IMR-90 (cell line): Measurements from ENCODE around the gene TMEM54. TPM values are rescaled to one million over a fixed set of nuclear protein-coding genes. Genes with fewer than 3 reads are reported as not detected.
A peak's percentile ranks its signal among the peaks of the same experiment; 100 is the strongest.

Experiments used
- ATAC-seq: fragments of 200-7000 bp; cut with Tn5 transposase; 2 replicates; pipeline ENCODE4 v1.9.1; 2020; ENCODE audit warnings: low read depth, mild to moderate bottlenecking, moderate library complexity
- BruUV-seq: library from RNA; stranded (reverse); fragments of 400-500 nt; replicated peaks from 2 replicates; lab custom pipeline; 2021; lab: Mats Ljungman, UMichigan
- CTCF ChIA-PET: fragments of 300-600 bp; formaldehyde crosslinking; extraction: SDS; loops from one replicate; lab custom pipeline; 2021; ENCODE audit warnings: antibody characterized with exemption; lab: Yijun Ruan, JAX
- POLR2A ChIA-PET: fragments of 300-600 bp; sonication (Branson Sonifier 250); formaldehyde crosslinking; loops from one replicate; lab custom pipeline; 2022; ENCODE audit warnings: antibody characterized with exemption; ENCODE audit not compliant: unreplicated experiment; lab: Charles Lee
- DNase-seq: peaks from one replicate; pipeline ENCODE4 v3.0.0; 2013
- H2AFZ ChIP-seq: replicated peaks from 2 replicates; pipeline ENCODE3; 2013; ENCODE audit warnings: low read length, mild to moderate bottlenecking; ENCODE audit not compliant: poor library complexity
- H2AK5ac ChIP-seq: 2 replicates; pipeline ENCODE4 v1.6.1; 2013; ENCODE audit warnings: low read depth, low read length, inconsistent platforms
- H2AK9ac ChIP-seq: replicated peaks from 2 replicates; pipeline ENCODE3; 2013; ENCODE audit warnings: mild to moderate bottlenecking, low read depth, low read length, moderate library complexity; ENCODE audit not compliant: poor library complexity
- H2BK120ac ChIP-seq: 2 replicates; pipeline ENCODE4 v1.6.1; 2013; ENCODE audit warnings: low read depth, low read length, inconsistent platforms
- H2BK15ac ChIP-seq: 3 replicates; pipeline ENCODE4 v1.6.1; 2013; ENCODE audit warnings: low read depth, low read length, inconsistent platforms
- H2BK20ac ChIP-seq: 2 replicates; pipeline ENCODE4 v1.6.1; 2013; ENCODE audit warnings: low read depth, mild to moderate bottlenecking, inconsistent platforms, low read length, moderate library complexity
- H2BK5ac ChIP-seq: 2 replicates; pipeline ENCODE4 v1.6.1; 2013; ENCODE audit warnings: mild to moderate bottlenecking, low read depth, low read length, inconsistent platforms; ENCODE audit not compliant: poor library complexity, severe bottlenecking
- H3K14ac ChIP-seq: replicated peaks from 2 replicates; pipeline ENCODE4 v1.6.1; 2013; ENCODE audit warnings: low read depth, low read length, inconsistent platforms
- H3K18ac ChIP-seq: 2 replicates; pipeline ENCODE4 v1.6.1; 2013; ENCODE audit warnings: low read depth, low read length, control low read depth
- H3K23ac ChIP-seq: 2 replicates; pipeline ENCODE4 v1.6.1; 2013; ENCODE audit warnings: low read depth, low read length, inconsistent platforms
- H3K27ac ChIP-seq: 2 replicates; pipeline ENCODE4 v1.5.1; 2013; ENCODE audit warnings: mild to moderate bottlenecking, control low read depth, low read length; ENCODE audit not compliant: insufficient read depth
- H3K27me3 ChIP-seq: 2 replicates; pipeline ENCODE4 v1.6.1; 2013; ENCODE audit warnings: low read length; ENCODE audit not compliant: control insufficient read depth, insufficient read depth
- H3K36me3 ChIP-seq: 2 replicates; pipeline ENCODE4 v1.6.1; 2013; ENCODE audit warnings: low read length, mixed read lengths; ENCODE audit not compliant: control insufficient read depth, insufficient read depth
- H3K4ac ChIP-seq: 2 replicates; pipeline ENCODE4 v1.6.1; 2013; ENCODE audit warnings: low read depth, low read length, inconsistent platforms
- H3K4me1 ChIP-seq: 2 replicates; pipeline ENCODE4 v1.6.1; 2013; ENCODE audit warnings: low read length, mixed read lengths; ENCODE audit not compliant: control insufficient read depth, insufficient read depth
- H3K4me2 ChIP-seq: 2 replicates; pipeline ENCODE4 v1.6.1; 2013; ENCODE audit warnings: low read depth, mild to moderate bottlenecking, control low read depth, low read length, moderate library complexity
- H3K4me3 ChIP-seq: 2 replicates; pipeline ENCODE4 v1.5.1; 2013; ENCODE audit warnings: low read depth, mild to moderate bottlenecking, control low read depth, low read length, moderate library complexity; ENCODE audit not compliant: insufficient read depth
- H3K56ac ChIP-seq: 2 replicates; pipeline ENCODE4 v1.6.1; 2013; ENCODE audit warnings: low read length, inconsistent platforms; ENCODE audit not compliant: insufficient read depth; ENCODE audit errors: extremely low read depth
- H3K79me1 ChIP-seq, 2 experiments: 2 replicates each; pipeline ENCODE4 v1.6.1; 2013; ENCODE audit warnings: low read length in 2 of 2, inconsistent platforms in 1 of 2, low read depth in 1 of 2
- H3K9ac ChIP-seq: 2 replicates; pipeline ENCODE4 v1.6.1; 2013; ENCODE audit warnings: low read depth, low read length, control low read depth
- H3K9me1 ChIP-seq: 2 replicates; pipeline ENCODE4 v1.6.1; 2013; ENCODE audit warnings: low read length, inconsistent platforms; ENCODE audit not compliant: insufficient read depth
- H3K9me3 ChIP-seq: 2 replicates; pipeline ENCODE4 v1.6.1; 2013; ENCODE audit warnings: low read length; ENCODE audit not compliant: control insufficient read depth, insufficient read depth
- H4K20me1 ChIP-seq: 2 replicates; pipeline ENCODE4 v1.6.1; 2013; ENCODE audit warnings: low read length, inconsistent platforms; ENCODE audit not compliant: insufficient read depth
- H4K5ac ChIP-seq: 2 replicates; pipeline ENCODE4 v1.6.1; 2013; ENCODE audit warnings: mild to moderate bottlenecking, low read depth, low read length, control low read depth
- H4K8ac ChIP-seq, 2 experiments: 2 replicates each; pipeline ENCODE4 v1.6.1; 2013; ENCODE audit warnings: low read depth in 2 of 2, low read length in 2 of 2, control low read depth in 1 of 2, inconsistent platforms in 1 of 2
- H4K91ac ChIP-seq: 2 replicates; pipeline ENCODE4 v1.6.1; 2013; ENCODE audit warnings: low read depth, low read length, inconsistent platforms; ENCODE audit not compliant: insufficient read depth
- FOS ChIP-seq: fragments of 150-350 bp; IDR thresholded peaks from 2 replicates; pipeline ENCODE4 v1.6.1; 2016; ENCODE audit warnings: low read depth, low read length
- MAZ ChIP-seq: IDR thresholded peaks from 2 replicates; pipeline ENCODE4 v1.6.1; 2012; ENCODE audit warnings: low read depth, mild to moderate bottlenecking, low read length, improper control_type of control experiment, moderate library complexity, borderline replicate concordance
- WGBS, 2 experiments: methylation state at CpG; one replicate each; pipeline versions ENCODE4 v1.1.5 to v1.1.7; 2013; ENCODE audit warnings: missing lambda C conversion rate in 2 of 2; ENCODE audit not compliant: insufficient read length in 1 of 2; ENCODE audit errors: extremely low coverage in 2 of 2; 5-methylcytosine and 5-hydroxymethylcytosine counted together
- dilution Hi-C: fragments of 300-500 bp; cut with HindIII; formaldehyde crosslinking; loops from one replicate; pipeline ENCODE4 v1.14.3; 2018; ENCODE audit warnings: low sequenced_read_pairs; ENCODE audit not compliant: unreplicated experiment
- in situ Hi-C: fragments of 300-500 bp; cut with MboI; formaldehyde crosslinking; loops from 3 replicates; pipeline ENCODE4 v1.14.3; 2019; ENCODE audit warnings: low sequenced_read_pairs, inconsistent platforms, mixed read lengths
- intact Hi-C: fragments of 100-400 bp; cut with micrococcal nuclease; formaldehyde crosslinking; loops from 2 replicates; pipeline ENCODE4 v1.10.0; 2022
- polyA plus RNA-seq, 3 experiments: library from polyadenylated mRNA; depleted of rRNA; stranded (reverse); fragments of >200 nt; gene quantifications; 2 replicates each; pipeline ENCODE4 v1.2.3, GENCODE V29; 2012; ENCODE audit warnings: low replicate concordance in 1 of 3
- total RNA-seq: library from RNA; depleted of rRNA; stranded (reverse); fragments of >200 nt; gene quantifications from 2 replicates; pipeline ENCODE4 v1.2.3, GENCODE V29; 2012

Gene TMEM54
- total and polyA plus RNA-seq, 2 of the 4 experiments (the other 2 are of a cell fraction): 25.5 to 75.2 TPM

DNA sequence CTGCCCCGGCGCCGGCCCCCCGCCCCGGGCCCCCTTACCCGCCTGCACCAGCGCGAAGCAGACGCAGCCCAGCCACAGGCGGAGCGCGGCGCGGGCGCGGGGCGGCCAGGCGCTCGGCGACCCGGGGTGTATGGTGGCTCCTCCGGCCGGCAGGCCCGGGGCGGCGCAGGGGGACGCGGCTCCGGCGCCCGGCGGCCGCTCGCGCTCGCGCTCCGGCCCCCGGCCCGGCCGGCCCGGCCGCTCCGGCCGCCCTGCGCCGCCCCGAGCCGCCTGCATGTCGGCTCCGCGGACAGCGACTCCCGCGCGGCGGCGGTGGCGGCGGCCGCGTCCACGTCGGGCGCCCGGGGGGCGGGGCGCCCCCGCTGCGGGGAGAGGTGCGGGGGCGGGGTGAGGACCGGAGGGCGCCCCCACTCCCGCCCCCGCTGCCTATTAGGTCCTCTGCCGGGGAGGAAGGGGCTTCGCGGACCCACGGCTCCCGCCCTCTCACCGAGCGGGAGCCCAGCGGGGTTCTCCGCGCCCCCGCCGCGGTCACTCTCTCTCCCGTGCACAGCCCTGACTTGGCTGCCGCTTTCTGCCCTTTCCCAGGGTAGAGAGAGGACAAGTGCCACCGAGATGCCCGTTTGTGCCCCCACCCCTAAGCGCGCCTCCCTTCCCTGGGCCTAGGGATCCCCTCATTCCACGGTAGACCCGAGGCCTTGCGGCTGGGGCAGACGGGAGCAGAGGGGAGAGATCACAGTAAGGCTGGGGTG lies 30.4 kb downstream of the TMEM54 start, which contains the start of gene FNDC5:
Gene FNDC5 (minus strand): TSS at position 298 of the 749 bp plus-strand sequence.
- H3K23ac ChIP-seq: peak within 1 kb of the TSS; percentile 74
- no peaks in the 10 kb centered on the region for H3K79me1 ChIP-seq
- H3K36me3 ChIP-seq: peaks cover 1% of the 10 kb centered on the region; the same call in 1 of the 2 replicates
- no peak within 1 kb of the TSS for H4K5ac ChIP-seq
- H3K9me1 ChIP-seq: no peaks in the 10 kb centered on the region
- H3K4ac ChIP-seq: no peak within 1 kb of the TSS
- peak within 1 kb of the TSS; percentile 37; the same call in 1 of the 2 replicates for H2AK5ac ChIP-seq
- H3K27ac ChIP-seq: no peak within 1 kb of the TSS
- no peak within 1 kb of the TSS for H2BK20ac ChIP-seq
- peak within 1 kb of the TSS; percentile 77 for H2AK9ac ChIP-seq
- no TSS peak for BruUV-seq
- ChIA-PET CTCF (interaction anchor here (1.4 kb wide), 1 partner anchor 159 kb away, joined by 4 read pairs; no protein-coding TSS in a partner anchor), POLR2A (no interaction called here)
- H3K27me3 ChIP-seq: peaks cover 15% of the 10 kb centered on the region
- no peak within 1 kb of the TSS for H2BK15ac ChIP-seq
- no peaks in the 10 kb centered on the region for H3K9me3 ChIP-seq
- no peak within 1 kb of the TSS for H3K14ac ChIP-seq
- in situ Hi-C loops: no loop called here
- H2AFZ ChIP-seq: peak within 1 kb of the TSS; percentile 86
- no peak within 1 kb of the TSS for H2BK5ac ChIP-seq
- DNase-seq: peak; percentile 11
- peaks cover 4% of the 10 kb centered on the region; the same call in 1 of the 2 replicates for H3K4me1 ChIP-seq
- no peak within 1 kb of the TSS for H4K8ac ChIP-seq
- H3K18ac ChIP-seq: no peak within 1 kb of the TSS
- H3K56ac ChIP-seq: no peak within 1 kb of the TSS
- peak within 1 kb of the TSS; percentile 78 for H3K4me2 ChIP-seq
- H4K91ac ChIP-seq: no peak within 1 kb of the TSS
- peak; percentile 83 for ATAC-seq
- H3K9ac ChIP-seq: peak within 1 kb of the TSS; percentile 49; the same call in 1 of the 2 replicates
- no peak within 1 kb of the TSS for H2BK120ac ChIP-seq
- 0 out of 2 replicates have a peak, but pooled peaks have one; percentile 34 for TF ChIP-seq MAZ
- TF ChIP-seq FOS: no peak
- peaks cover 12% of the 10 kb centered on the region for H4K20me1 ChIP-seq
- intact Hi-C loops: no loop called here
- 2% methylated on average over 26 of the region's 99 CpGs; no CpG with 5 or more reads in 1 of the 2 experiments for WGBS, 2 experiments
- peak within 1 kb of the TSS; percentile 22 for H3K4me3 ChIP-seq
- dilution Hi-C loops: no loop called here
